ENCODE results near the gene TMEM108.
A peak's percentile ranks its signal among the peaks of the same experiment; 100 is the strongest.

TMEM108 gene

GRCh38 chr3:133360476-133360875 lies 322.3 kb downstream of the TMEM108 start:
- DNase-seq (ENCODE audit: low read depth): no peak

GRCh38 chr3:133361011-133361410 lies 322.8 kb downstream of the TMEM108 start:
- DNase-seq (ENCODE audit: low read depth): no peak

GRCh38 chr3:133361435-133361834 lies 323.2 kb downstream of the TMEM108 start:
- no peak for DNase-seq (ENCODE audit: low read depth)

GRCh38 chr3:133362539-133362938 lies 324.3 kb downstream of the TMEM108 start:
- DNase-seq (ENCODE audit: low read depth): no peak

GRCh38 chr3:133364704-133365103 lies 326.5 kb downstream of the TMEM108 start:
- no peak for DNase-seq (ENCODE audit: low read depth)

- DNase-seq (ENCODE audit: low read depth): no peak
These were observed 328.7 kb downstream of the TMEM108 start for GRCh38 chr3:133366921-133367320.

GRCh38 chr3:133367403-133367802 lies 329.2 kb downstream of the TMEM108 start:
- no peak for DNase-seq (ENCODE audit: low read depth)

- DNase-seq (ENCODE audit: low read depth): no peak
These were observed 329.8 kb downstream of the TMEM108 start for GRCh38 chr3:133367956-133368355.

GRCh38 chr3:133368371-133369067 lies 330.3 kb downstream of the TMEM108 start:
- DNase-seq (ENCODE audit: low read depth): no peak

- DNase-seq (ENCODE audit: low read depth): no peak
These were observed 330.9 kb downstream of the TMEM108 start for GRCh38 chr3:133369068-133369440.

- no peak for DNase-seq (ENCODE audit: low read depth)
These were observed 333.0 kb downstream of the TMEM108 start for GRCh38 chr3:133371181-133371580.

GRCh38 chr3:133371676-133372075 lies 333.5 kb downstream of the TMEM108 start:
- no peak for DNase-seq (ENCODE audit: low read depth)

- DNase-seq (ENCODE audit: low read depth): no peak
These were observed 336.7 kb downstream of the TMEM108 start for GRCh38 chr3:133374708-133375402.

- no peak for DNase-seq (ENCODE audit: low read depth)
These were observed 337.2 kb downstream of the TMEM108 start for GRCh38 chr3:133375403-133375745.

GRCh38 chr3:133376810-133377209 lies 338.6 kb downstream of the TMEM108 start:
- no peak for DNase-seq (ENCODE audit: low read depth)

- no peak for DNase-seq (ENCODE audit: low read depth)
These were observed 339.2 kb downstream of the TMEM108 start for GRCh38 chr3:133377396-133377795.

GRCh38 chr3:133379926-133380325 lies 341.7 kb downstream of the TMEM108 start:
- no peak for DNase-seq (ENCODE audit: low read depth)

GRCh38 chr3:133380481-133381225 lies 342.5 kb downstream of the TMEM108 start:
- no peak for DNase-seq (ENCODE audit: low read depth)

- no peak for DNase-seq (ENCODE audit: low read depth)
These were observed 343.3 kb downstream of the TMEM108 start for GRCh38 chr3:133381346-133382109.

- DNase-seq (ENCODE audit: low read depth): no peak
These were observed 345.0 kb downstream of the TMEM108 start for GRCh38 chr3:133383175-133383574.

- DNase-seq (ENCODE audit: low read depth): no peak
These were observed 345.6 kb downstream of the TMEM108 start for GRCh38 chr3:133383741-133384140.

- peak; percentile 5 for DNase-seq (ENCODE audit: low read depth)
These were observed 346.3 kb downstream of the TMEM108 start for GRCh38 chr3:133384331-133385027.
